Liver (tissue), 9 donors: Measurements from ENCODE around the gene KANSL1. TPM values are rescaled to one million over a fixed set of nuclear protein-coding genes. Genes with fewer than 3 reads are reported as not detected.
"Not testable (repeated sequence)": the region's sequence is repeated elsewhere in the genome, so short reads cannot be mapped to it uniquely, and the experiment has no call there.

Source experiments
- DNase-seq: peaks from one replicate; pipeline ENCODE4 v3.0.0-alpha.2; 2017; ENCODE audit warnings: low spot score
- H3K27ac ChIP-seq, 2 donors: one replicate each; pipeline ENCODE4 v1.7.0; 2013; ENCODE audit warnings: inconsistent platforms in 2 of 2, low read length in 2 of 2, control low read depth in 1 of 2, low read depth in 1 of 2, mild to moderate bottlenecking in 1 of 2
- H3K27me3 ChIP-seq, 4 donors: one replicate each; pipeline versions ENCODE4 v1.6.1 to v1.7.0; 2013; ENCODE audit warnings: low read length in 3 of 4, inconsistent platforms in 1 of 4, mild to moderate bottlenecking in 1 of 4, moderate library complexity in 1 of 4; ENCODE audit not compliant: control insufficient read depth in 4 of 4, insufficient read depth in 4 of 4
- H3K36me3 ChIP-seq, 4 donors: one replicate each; pipeline versions ENCODE4 v1.6.1 to v1.7.0; 2013; ENCODE audit warnings: low read length in 3 of 4, mild to moderate bottlenecking in 3 of 4, low read depth in 1 of 4, moderate library complexity in 1 of 4; ENCODE audit not compliant: control insufficient read depth in 4 of 4, insufficient read depth in 3 of 4
- H3K4me1 ChIP-seq, 4 donors: one replicate each; pipeline versions ENCODE4 v1.6.1 to v1.7.0; 2013; ENCODE audit warnings: low read length in 3 of 4, mild to moderate bottlenecking in 3 of 4, moderate library complexity in 1 of 4; ENCODE audit not compliant: control insufficient read depth in 4 of 4, insufficient read depth in 4 of 4
- H3K4me3 ChIP-seq, 3 donors: one replicate each; pipeline versions ENCODE4 v1.6.1 to v1.7.0; 2013; ENCODE audit warnings: low read length in 3 of 3, control low read depth in 1 of 3, low read depth in 1 of 3, mild to moderate bottlenecking in 1 of 3
- H3K9ac ChIP-seq, 2 donors: one replicate each; pipeline ENCODE4 v1.7.0; 2013; ENCODE audit warnings: low read length in 2 of 2, mild to moderate bottlenecking in 2 of 2, moderate library complexity in 2 of 2, control low read depth in 1 of 2, low read depth in 1 of 2
- H3K9me3 ChIP-seq, 4 donors: one replicate each; pipeline versions ENCODE4 v1.6.1 to v1.7.0; 2013; ENCODE audit warnings: low read length in 3 of 4; ENCODE audit not compliant: control insufficient read depth in 4 of 4
- CTCF ChIP-seq: fragments of 150-350 bp; IDR thresholded peaks from 2 replicates; pipeline ENCODE4 v1.5.1; 2017; ENCODE audit warnings: improper control_type of control experiment, low read depth, low read length; ENCODE audit not compliant: missing input control
- EGR1 ChIP-seq, 2 donors: IDR thresholded peaks; 2 replicates each; pipeline ENCODE4 v1.6.1; 2016 to 2018; ENCODE audit warnings: antibody characterized with exemption in 2 of 2, low read depth in 2 of 2
- FOXA1 ChIP-seq: IDR thresholded peaks from 2 replicates; pipeline ENCODE4 v1.6.1; 2016; ENCODE audit warnings: antibody characterized with exemption
- FOXA2 ChIP-seq: IDR thresholded peaks from 2 replicates; pipeline ENCODE4 v1.6.1; 2016; ENCODE audit warnings: antibody characterized with exemption
- GABPA ChIP-seq, 2 donors: IDR thresholded peaks in 1 of 2; conservative IDR thresholded peaks in 1 of 2; 2 replicates each; pipeline ENCODE4 v1.6.1; 2016; ENCODE audit warnings: antibody characterized with exemption in 2 of 2, mild to moderate bottlenecking in 1 of 2, moderate library complexity in 1 of 2
- HNF4A ChIP-seq, 2 donors: conservative IDR thresholded peaks; 2 replicates each; pipeline ENCODE4 v1.6.1; 2016; ENCODE audit warnings: antibody characterized with exemption in 2 of 2, mild to moderate bottlenecking in 2 of 2
- HNF4G ChIP-seq: IDR thresholded peaks from 2 replicates; pipeline ENCODE4 v1.6.1; 2016; ENCODE audit warnings: antibody characterized with exemption
- JUND ChIP-seq, 2 donors: IDR thresholded peaks; 2 replicates each; pipeline ENCODE4 v1.6.1; 2016; ENCODE audit warnings: antibody characterized with exemption in 2 of 2
- NR2F2 ChIP-seq: IDR thresholded peaks from 2 replicates; pipeline ENCODE4 v1.6.1; 2016; ENCODE audit warnings: antibody characterized with exemption
- RAD21 ChIP-seq, 2 donors: IDR thresholded peaks; 2 replicates each; pipeline ENCODE4 v1.6.1; 2016; ENCODE audit warnings: antibody characterized with exemption in 2 of 2, mild to moderate bottlenecking in 2 of 2
- RXRA ChIP-seq, 2 donors: IDR thresholded peaks; 2 replicates each; pipeline ENCODE4 v1.6.1; 2017 to 2018; ENCODE audit warnings: antibody characterized with exemption in 2 of 2, mild to moderate bottlenecking in 1 of 2
- SP1 ChIP-seq: IDR thresholded peaks from 2 replicates; pipeline ENCODE4 v1.6.1; 2018; ENCODE audit warnings: antibody characterized with exemption, mild to moderate bottlenecking
- TAF1 ChIP-seq: conservative IDR thresholded peaks from 2 replicates; pipeline ENCODE4 v1.6.1; 2016; ENCODE audit warnings: antibody characterized with exemption, mild to moderate bottlenecking
- YY1 ChIP-seq: IDR thresholded peaks from 2 replicates; pipeline ENCODE4 v1.6.1; 2016; ENCODE audit warnings: antibody characterized with exemption, mild to moderate bottlenecking
- WGBS: extraction: QIAGEN DNeasy Blood & Tissue Kit; methylation state at CpG from one replicate; pipeline ENCODE4 v1.1.7; 2013; 5-methylcytosine and 5-hydroxymethylcytosine counted together
- polyA plus RNA-seq, 2 donors: library from polyadenylated mRNA; stranded (reverse) in 1 of 2; unstranded in 1 of 2; fragments of 200-250 nt in 1 of 2; fragments of >200 nt in 1 of 2; fragmentation: Nextera tagmentation in 1 of 2; extraction: Ambion mirVana in 1 of 2; gene quantifications; one replicate each; pipeline versions ENCODE4 v1.2.1 to v1.2.3, GENCODE V29; 2013 to 2015
- total RNA-seq, 2 donors: library from RNA; depleted of rRNA; stranded (reverse); fragments of >200 nt; gene quantifications; one replicate each; pipeline ENCODE4 v1.2.3, GENCODE V29; 2014
- TF ChIP-seq, protein P1 (sequence below): IDR thresholded peaks from 2 replicates; pipeline ENCODE4 v1.6.1; 2016; ENCODE audit warnings: antibody characterized with exemption
- TF ChIP-seq, protein P2 (sequence below): IDR thresholded peaks from 2 replicates; pipeline ENCODE4 v1.6.1; 2016; ENCODE audit warnings: antibody characterized with exemption, mild to moderate bottlenecking
- donor health status: healthy.
- donor health status: healthy.
- donor health status: healthy.
- donor health status: healthy.
- donor health status: healthy.

Gene KANSL1, protein sequence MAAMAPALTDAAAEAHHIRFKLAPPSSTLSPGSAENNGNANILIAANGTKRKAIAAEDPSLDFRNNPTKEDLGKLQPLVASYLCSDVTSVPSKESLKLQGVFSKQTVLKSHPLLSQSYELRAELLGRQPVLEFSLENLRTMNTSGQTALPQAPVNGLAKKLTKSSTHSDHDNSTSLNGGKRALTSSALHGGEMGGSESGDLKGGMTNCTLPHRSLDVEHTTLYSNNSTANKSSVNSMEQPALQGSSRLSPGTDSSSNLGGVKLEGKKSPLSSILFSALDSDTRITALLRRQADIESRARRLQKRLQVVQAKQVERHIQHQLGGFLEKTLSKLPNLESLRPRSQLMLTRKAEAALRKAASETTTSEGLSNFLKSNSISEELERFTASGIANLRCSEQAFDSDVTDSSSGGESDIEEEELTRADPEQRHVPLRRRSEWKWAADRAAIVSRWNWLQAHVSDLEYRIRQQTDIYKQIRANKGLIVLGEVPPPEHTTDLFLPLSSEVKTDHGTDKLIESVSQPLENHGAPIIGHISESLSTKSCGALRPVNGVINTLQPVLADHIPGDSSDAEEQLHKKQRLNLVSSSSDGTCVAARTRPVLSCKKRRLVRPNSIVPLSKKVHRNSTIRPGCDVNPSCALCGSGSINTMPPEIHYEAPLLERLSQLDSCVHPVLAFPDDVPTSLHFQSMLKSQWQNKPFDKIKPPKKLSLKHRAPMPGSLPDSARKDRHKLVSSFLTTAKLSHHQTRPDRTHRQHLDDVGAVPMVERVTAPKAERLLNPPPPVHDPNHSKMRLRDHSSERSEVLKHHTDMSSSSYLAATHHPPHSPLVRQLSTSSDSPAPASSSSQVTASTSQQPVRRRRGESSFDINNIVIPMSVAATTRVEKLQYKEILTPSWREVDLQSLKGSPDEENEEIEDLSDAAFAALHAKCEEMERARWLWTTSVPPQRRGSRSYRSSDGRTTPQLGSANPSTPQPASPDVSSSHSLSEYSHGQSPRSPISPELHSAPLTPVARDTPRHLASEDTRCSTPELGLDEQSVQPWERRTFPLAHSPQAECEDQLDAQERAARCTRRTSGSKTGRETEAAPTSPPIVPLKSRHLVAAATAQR (N-terminal part only)
- total RNA-seq (10 to 100 TPM; 37.5 to 86.3 TPM), polyA plus RNA-seq (10 to 100 TPM in 1 of 2 donors, 1 to 10 TPM in 1; 5.5 to 10.5 TPM)

DNA sequence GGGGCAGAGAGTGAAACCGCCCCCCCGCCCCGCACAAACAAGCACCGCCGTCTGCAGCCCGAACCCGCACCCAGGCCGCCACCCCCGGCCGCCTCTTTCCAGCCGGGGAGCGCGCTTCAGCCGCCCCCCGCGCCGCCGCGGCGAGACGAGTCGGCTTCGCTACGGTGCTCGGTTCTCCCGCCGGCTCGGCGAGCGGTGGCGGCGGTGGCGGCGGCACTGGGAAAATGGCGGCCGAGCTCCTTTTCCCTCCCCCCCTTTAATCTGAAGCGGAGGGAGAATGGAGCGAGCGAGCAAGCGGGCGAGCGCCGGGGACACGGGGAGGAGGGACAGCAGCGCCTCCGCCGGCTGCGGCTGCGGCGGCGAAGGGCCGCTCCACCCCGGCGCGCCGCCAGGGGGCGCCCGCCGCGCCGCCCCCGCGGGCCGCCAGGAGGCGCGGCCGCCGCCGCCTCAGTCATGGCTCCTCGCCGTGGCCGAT lies at the start of gene KANSL1:
Gene KANSL1, minus strand, starts transcription at position 279 of the 475 bp plus-strand sequence. CDS start 21,286 bp downstream, outside the sequence.
- H3K4me1 ChIP-seq: peaks cover 11 to 24% (median 21%) of the 10 kb centered on the region in 4 donors
- no peak for TF ChIP-seq FOXA1
- TF ChIP-seq HNF4A (conservative IDR thresholded peaks at IDR 0.05): no peak
- TF ChIP-seq, protein P1, sequence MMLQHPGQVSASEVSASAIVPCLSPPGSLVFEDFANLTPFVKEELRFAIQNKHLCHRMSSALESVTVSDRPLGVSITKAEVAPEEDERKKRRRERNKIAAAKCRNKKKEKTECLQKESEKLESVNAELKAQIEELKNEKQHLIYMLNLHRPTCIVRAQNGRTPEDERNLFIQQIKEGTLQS: no peak
- no peak for TF ChIP-seq TAF1
- no peak for TF ChIP-seq HNF4G
- peak; percentile 34 to 61 for TF ChIP-seq RAD21 (IDR thresholded peaks at IDR 0.05)
- TF ChIP-seq SP1: no peak
- TF ChIP-seq JUND (IDR thresholded peaks at IDR 0.05): no peak
- TF ChIP-seq RXRA (IDR thresholded peaks at IDR 0.05): no peak
- TF ChIP-seq NR2F2: no peak
- no peak for TF ChIP-seq FOXA2
- peak; percentile 84 for TF ChIP-seq YY1
- TF ChIP-seq CTCF: peak; percentile 89
- TF ChIP-seq, protein P2, sequence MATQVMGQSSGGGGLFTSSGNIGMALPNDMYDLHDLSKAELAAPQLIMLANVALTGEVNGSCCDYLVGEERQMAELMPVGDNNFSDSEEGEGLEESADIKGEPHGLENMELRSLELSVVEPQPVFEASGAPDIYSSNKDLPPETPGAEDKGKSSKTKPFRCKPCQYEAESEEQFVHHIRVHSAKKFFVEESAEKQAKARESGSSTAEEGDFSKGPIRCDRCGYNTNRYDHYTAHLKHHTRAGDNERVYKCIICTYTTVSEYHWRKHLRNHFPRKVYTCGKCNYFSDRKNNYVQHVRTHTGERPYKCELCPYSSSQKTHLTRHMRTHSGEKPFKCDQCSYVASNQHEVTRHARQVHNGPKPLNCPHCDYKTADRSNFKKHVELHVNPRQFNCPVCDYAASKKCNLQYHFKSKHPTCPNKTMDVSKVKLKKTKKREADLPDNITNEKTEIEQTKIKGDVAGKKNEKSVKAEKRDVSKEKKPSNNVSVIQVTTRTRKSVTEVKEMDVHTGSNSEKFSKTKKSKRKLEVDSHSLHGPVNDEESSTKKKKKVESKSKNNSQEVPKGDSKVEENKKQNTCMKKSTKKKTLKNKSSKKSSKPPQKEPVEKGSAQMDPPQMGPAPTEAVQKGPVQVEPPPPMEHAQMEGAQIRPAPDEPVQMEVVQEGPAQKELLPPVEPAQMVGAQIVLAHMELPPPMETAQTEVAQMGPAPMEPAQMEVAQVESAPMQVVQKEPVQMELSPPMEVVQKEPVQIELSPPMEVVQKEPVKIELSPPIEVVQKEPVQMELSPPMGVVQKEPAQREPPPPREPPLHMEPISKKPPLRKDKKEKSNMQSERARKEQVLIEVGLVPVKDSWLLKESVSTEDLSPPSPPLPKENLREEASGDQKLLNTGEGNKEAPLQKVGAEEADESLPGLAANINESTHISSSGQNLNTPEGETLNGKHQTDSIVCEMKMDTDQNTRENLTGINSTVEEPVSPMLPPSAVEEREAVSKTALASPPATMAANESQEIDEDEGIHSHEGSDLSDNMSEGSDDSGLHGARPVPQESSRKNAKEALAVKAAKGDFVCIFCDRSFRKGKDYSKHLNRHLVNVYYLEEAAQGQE: no peak
- no peak for TF ChIP-seq GABPA (IDR thresholded peaks at IDR 0.05 in 1 of 2, conservative IDR thresholded peaks at IDR 0.05 in 1 of 2)
- TF ChIP-seq EGR1 (IDR thresholded peaks at IDR 0.05; ENCODE audit: low read depth in 2 of 2): no peak
- under 1% methylated on average over 72 of the region's 72 CpGs for WGBS

DNA sequence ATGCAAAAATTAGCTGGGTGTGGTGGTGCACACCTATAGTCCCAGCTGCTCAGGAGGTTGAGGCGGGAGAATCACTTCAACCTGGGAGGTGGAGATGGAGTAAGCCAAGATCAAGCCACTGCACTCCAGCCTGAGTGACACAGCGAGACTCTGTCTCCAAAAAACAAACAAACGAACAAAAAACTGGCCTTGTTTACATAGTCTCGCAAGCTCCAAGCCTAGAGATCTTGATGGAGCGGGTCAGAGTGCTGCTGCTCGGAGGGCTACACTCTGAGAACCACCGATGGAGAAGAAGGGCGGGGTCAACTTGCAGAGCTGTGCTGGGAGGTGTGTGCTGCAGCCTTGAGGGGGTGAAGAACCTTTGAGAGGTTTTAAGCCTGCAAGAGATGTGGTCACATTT lies 38.1 kb upstream of the KANSL1 start:
- not testable (repeated sequence) for DNase-seq, H3K27ac ChIP-seq, H3K27me3 ChIP-seq, H3K36me3 ChIP-seq, H3K4me1 ChIP-seq, H3K4me3 ChIP-seq, H3K9ac ChIP-seq, H3K9me3 ChIP-seq
- 71% methylated on average over 8 of the region's 8 CpGs for WGBS

More for the DNA sequence above, at the start of gene KANSL1:
- H3K27me3 ChIP-seq: no peaks in the 10 kb centered on the region
- H3K9me3 ChIP-seq: no peaks in the 10 kb centered on the region
- H3K4me3 ChIP-seq: peak within 1 kb of the TSS; percentile 74 to 93 (median 92)
- peak; percentile 91 for DNase-seq
- H3K27ac ChIP-seq: peak within 1 kb of the TSS; percentile 97 to 99
- H3K9ac ChIP-seq: peak within 1 kb of the TSS; percentile 82 to 89
- H3K36me3 ChIP-seq: no peaks in the 10 kb centered on the region
